HG03439 (cell line): ENCODE data around the gene TOMM20.
"Not testable (repeated sequence)": the region's sequence is repeated elsewhere in the genome, so short reads cannot be mapped to it uniquely, and the experiment has no call there.

ENCODE experiments used
- ATAC-seq: cut with Tn5 transposase; IDR thresholded peaks from one replicate; pipeline ENCODE4 v1.9.1; 2021; ENCODE audit warnings: mild to moderate bottlenecking, moderate library complexity; ENCODE audit not compliant: unreplicated experiment

Gene TOMM20

GRCh38 chr1:235102993-235103411 lies 25.6 kb downstream of the TOMM20 start:
- no peak for ATAC-seq

- no peak for ATAC-seq
Measured at GRCh38 chr1:235102259-235102582, 26.4 kb downstream of the TOMM20 start.

- no peak for ATAC-seq
Measured at GRCh38 chr1:235101558-235102258, 26.9 kb downstream of the TOMM20 start.

DNA sequence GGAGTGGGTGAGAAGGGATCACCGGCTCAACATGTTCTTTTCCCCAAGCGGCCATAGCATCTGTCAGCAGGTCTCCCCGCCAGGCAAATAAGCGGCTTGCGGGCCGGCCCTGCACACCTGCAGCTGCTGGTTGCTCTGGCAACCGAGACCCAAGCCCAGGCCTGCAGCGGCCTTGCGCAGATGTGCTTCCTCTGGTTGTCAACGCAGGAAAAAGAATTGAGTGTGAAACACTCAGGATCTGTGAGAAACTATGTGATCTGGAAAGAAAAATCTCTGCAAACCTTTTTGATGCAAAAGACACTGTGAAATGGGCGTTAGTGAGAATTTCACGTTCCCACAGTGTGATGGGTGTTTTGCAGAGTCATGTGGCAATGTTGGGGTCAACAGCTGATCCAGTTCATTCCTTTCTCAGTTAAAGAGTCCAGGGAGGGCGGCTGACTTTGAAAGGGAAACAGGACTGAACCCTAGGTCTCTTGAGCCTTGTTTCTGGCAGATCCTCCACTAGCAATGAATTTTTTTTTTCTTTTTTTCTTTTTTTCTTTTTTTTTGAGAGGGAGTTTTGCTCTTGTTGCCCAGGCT lies 28.4 kb downstream of the TOMM20 start:
- no peak for ATAC-seq

DNA sequence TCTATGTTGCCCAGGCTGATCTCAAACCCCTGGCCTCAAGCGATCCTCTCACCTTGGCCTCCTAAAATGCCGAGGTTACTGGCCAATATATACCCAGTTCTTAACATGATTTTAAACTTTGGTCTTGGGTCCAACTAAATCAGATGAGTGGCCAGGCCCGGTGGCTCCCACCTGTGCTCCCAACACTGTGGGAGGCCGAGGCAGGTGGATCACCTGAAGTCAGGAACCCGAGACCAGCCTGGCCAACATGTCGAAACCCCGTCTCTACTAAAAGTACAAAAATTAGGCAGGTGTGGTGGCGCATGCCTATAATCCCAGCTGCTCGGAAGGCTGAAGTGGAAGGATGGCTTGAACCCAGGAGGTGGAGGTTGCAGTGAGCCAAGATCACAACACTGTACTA lies 29.6 kb downstream of the TOMM20 start:
- ATAC-seq = no peak

DNA sequence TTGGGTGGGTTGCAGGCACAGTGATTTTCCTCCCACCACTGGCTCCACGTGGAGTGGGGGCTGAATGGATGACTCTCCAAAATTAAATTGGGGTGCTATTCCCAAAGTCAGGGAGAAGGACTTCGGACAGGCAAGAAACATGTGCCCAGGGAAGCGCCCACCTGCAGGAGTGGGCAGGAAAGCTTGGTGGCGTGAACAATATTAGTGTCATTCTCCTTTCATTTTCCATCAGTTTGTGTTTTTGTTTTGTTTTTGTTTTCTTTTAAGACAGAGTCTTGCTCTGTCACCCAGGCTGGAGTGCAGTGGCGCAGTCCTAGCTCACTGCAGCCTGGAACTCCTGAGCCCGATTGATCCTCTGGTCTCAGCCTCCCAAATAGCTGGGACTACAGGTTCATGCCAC lies 30.1 kb downstream of the TOMM20 start:
- no peak for ATAC-seq

- not testable (repeated sequence) for ATAC-seq
Measured at GRCh38 chr1:235097501-235097900, 31.1 kb downstream of the TOMM20 start.

DNA sequence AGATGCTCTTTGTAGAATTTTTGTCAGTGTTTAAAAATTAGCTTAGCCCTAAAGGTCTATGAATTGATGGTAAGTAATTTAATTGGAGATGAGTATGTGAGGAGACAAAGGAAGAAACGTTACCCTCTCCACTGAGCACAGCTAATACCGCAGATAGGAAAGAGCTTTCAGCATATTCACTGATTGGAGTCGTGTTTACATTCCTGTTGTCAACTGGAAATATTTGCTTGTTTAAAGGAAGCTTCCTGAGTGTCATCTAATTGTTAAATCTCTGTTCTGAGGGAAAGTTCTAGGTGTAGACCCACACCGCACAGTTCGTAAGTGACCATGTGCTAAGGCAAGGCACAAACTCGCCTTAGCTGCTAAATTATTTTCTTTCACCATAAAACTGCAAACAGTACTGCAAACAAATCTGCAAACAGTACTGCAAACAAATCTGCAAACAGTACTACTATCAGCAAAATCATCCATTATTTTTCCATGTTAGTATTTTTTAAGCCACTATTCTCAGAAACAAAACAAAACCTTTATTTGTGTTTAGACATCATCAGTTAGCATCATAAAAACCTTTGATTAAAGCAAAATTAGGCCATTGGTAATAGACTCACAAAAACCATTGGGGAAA lies 32.6 kb downstream of the TOMM20 start:
- ATAC-seq = no peak

GRCh38 chr1:235093696-235094592 lies 34.7 kb downstream of the TOMM20 start:
- peak; percentile 64 for ATAC-seq

DNA sequence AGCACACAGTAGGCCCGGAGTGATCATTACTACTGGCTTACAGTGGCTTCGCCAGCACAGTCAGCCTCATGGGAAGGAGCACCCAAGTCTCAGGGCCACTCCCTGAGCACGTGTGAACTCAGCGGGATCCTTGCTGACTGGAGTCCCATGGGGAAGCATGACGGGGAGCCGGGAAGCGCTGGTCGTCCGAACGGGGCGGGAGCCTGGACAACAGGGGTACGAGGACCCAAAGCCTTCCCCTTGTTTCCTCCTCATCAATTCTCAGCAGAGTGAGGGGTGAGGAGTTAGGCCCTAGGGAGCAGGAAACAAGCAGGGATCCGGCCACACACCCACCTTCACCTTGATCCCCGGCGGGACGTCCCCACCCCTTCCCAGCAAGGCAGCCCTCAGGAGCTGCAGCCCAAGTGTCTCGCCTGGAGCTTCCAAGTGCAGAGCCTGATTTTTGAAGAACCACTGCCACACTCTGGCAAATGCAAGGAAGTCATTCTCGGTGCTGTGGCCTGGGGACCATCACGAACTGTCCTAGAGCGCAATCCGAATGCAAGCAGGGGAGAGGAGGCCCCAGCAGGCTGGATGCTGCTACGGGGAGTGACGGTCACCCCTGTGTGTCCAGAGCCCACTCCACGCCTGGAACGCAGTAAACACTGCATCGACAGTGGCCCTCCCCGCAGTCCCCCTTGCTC lies 35.5 kb downstream of the TOMM20 start:
- no peak for ATAC-seq

DNA sequence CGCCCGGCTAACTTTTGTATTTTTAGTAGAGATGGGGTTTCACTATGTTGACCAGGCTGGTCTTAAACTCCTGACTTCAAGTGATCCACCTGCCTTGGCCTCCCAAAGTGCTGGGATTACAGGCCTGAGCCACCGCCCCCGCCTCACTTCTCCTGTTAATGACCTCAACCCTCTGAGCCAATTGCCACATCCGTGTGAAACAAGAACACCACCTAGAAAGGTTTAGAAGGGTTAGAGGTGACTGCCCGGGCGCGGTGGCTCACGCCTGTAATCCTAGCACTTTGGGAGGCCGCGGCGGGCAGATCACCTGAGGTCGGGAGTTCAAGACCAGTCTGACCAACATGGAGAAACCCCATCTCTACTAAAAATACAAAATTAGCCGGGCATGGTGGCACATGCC lies 36.2 kb downstream of the TOMM20 start:
- ATAC-seq = not testable (repeated sequence)

GRCh38 chr1:235092045-235092406 lies 36.6 kb downstream of the TOMM20 start:
- ATAC-seq = not testable (repeated sequence)

DNA sequence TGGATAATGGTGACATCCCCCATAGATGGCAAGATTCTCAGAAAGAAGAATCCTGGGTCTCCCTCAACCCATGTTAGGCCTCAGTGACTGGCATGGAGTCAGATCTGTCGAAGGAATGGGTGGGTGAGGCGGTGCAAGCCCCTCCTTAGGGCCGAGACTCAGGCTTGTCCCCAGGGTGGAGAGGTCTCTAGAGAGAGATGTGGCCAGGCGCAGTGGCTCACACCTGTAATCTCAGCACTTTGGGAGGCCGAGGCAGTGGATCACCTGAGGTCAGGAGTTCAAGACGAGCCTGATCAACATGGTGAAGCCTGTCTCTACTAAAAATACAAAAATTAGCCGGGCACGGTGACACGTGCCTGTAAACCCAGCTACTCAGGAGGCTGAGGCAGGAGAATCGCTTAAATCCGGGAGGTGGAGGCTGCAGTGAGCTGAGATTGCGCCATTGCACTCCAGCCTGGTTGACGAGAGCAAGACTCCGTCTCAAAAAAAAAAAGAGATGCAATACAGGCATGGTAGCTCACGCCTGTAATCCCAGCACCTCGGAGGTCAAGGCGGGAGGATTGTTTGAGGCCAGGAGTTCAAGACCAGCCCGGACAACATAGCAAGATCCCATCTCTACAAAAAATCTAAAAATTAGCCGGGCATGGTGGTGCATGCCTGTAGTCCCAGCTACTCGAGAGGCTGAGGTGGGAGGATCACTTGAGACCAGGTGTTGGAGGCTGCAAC lies 37.2 kb downstream of the TOMM20 start:
- not testable (repeated sequence) for ATAC-seq

GRCh38 chr1:235090406-235091069 lies 38.1 kb downstream of the TOMM20 start:
- no peak for ATAC-seq

DNA sequence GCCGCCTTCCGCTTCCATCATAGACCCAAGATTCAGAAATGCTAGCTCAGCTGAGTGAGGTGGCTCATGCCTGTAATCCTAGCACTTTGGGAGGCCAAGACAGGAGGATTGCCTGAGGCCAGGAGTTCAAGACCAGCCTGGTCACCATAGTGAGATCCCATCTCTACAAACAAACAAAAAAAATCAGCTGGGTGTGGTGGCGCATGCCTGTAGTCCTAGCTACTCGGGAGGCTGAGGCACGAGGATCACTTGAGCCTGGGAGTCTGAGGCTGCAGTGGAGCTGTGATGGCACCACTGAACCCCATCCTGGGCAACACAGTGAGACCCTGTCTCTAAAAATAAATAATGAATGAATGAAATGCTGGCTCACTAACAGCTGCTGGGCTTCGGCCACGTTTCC lies 39.7 kb downstream of the TOMM20 start:
- no peak for ATAC-seq

- no peak for ATAC-seq
Measured at GRCh38 chr1:235088430-235088829, 40.2 kb downstream of the TOMM20 start.

DNA sequence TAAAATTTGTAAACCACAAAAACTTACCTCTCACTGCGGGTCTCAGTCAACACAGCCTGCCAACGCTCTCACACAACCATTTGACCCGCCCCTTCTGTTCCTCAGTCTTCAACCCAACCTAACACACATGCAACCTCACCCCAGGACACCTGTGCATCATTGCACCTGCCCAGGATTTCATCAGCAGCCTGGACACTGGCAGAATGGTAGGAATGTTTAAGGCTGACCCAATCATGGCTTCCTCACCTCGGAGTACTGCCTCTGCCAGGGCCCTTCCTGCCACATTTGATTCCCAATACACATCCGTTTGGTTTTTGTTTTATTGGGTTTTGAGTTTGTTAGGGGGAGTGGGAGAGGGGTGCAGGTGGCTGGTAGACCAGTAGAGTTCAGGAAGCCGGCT lies 40.7 kb downstream of the TOMM20 start:
- ATAC-seq = no peak

- not testable (repeated sequence) for ATAC-seq
Measured at GRCh38 chr1:235085411-235086117, 43.1 kb downstream of the TOMM20 start.

DNA sequence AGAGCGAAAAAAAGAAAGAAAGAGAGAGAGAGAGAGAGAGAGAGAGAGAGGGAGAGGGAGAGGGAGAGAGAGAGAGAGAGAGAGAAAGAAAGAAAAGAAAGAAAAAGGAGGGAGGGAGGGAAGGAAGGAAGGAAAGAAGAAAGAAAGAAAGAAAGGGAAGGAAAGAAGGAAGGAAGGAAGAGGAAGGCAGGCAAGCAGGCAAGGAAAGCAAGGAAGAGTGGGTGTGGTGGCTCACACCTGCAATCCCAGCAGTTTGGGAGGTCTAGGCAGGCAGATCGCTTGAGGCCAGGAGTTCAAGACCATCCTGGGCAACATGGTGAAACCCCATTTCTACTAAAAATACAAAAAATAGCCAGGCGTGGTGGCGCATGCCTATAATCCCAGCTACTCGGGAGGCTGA lies 47.8 kb downstream of the TOMM20 start:
- ATAC-seq = not testable (repeated sequence)
